HepG2 (cell line): ENCODE data around the gene ZNF813. TPM values are rescaled to one million over a fixed set of nuclear protein-coding genes. Genes with fewer than 3 reads are reported as not detected.
A peak's percentile ranks its signal among the peaks of the same experiment; 100 is the strongest.

Experiments
- ATF1 ChIP-seq: IDR thresholded peaks from 2 replicates; pipeline ENCODE4 v1.6.1; 2016; ENCODE audit warnings: mild to moderate bottlenecking, control low read depth
- EHMT2 ChIP-seq: fragments of 200-600 bp; sonication (generic); IDR thresholded peaks from 2 replicates; pipeline ENCODE4 v1.7.0; 2017; ENCODE audit warnings: antibody characterized with exemption, low read depth, low read length, borderline replicate concordance
- FOSL2 ChIP-seq: sonication (generic); formaldehyde crosslinking; IDR thresholded peaks from 2 replicates; pipeline ENCODE4 v1.4.0; 2020; ENCODE audit warnings: missing genetic modification reagents
- KDM5B ChIP-seq: sonication (generic); formaldehyde crosslinking; IDR thresholded peaks from 2 replicates; pipeline ENCODE4 v1.4.0; 2020; ENCODE audit warnings: missing genetic modification reagents, mild to moderate bottlenecking, borderline replicate concordance
- MTA1 ChIP-seq: sonication (generic); formaldehyde crosslinking; IDR thresholded peaks from 2 replicates; pipeline ENCODE4 v1.4.0; 2020; ENCODE audit warnings: missing genetic modification reagents, mild to moderate bottlenecking, borderline replicate concordance
- MZF1 ChIP-seq: sonication (generic); formaldehyde crosslinking; IDR thresholded peaks from 2 replicates; pipeline ENCODE4 v1.8.1; 2023; ENCODE audit warnings: mild to moderate bottlenecking, missing genetic modification reagents, borderline replicate concordance
- NAIF1 ChIP-seq: sonication (generic); formaldehyde crosslinking; IDR thresholded peaks from 2 replicates; pipeline ENCODE4 v1.5.0; 2020; ENCODE audit warnings: mild to moderate bottlenecking, missing genetic modification reagents, borderline replicate concordance
- PATZ1 ChIP-seq: sonication (generic); formaldehyde crosslinking; IDR thresholded peaks from 2 replicates; pipeline ENCODE4 v1.4.0; 2020; ENCODE audit warnings: missing genetic modification reagents
- SMAD3 ChIP-seq: sonication (generic); formaldehyde crosslinking; IDR thresholded peaks from 2 replicates; pipeline ENCODE4 v1.4.0; 2020; ENCODE audit warnings: missing genetic modification reagents
- SRSF1 ChIP-seq: fragments of 200-400 bp; formaldehyde crosslinking; optimal IDR thresholded peaks from 2 replicates; pipeline ENCODE3; 2017; ENCODE audit warnings: mild to moderate bottlenecking, low read depth, low read length, moderate library complexity
- YEATS2 ChIP-seq: sonication (generic); formaldehyde crosslinking; IDR thresholded peaks from 2 replicates; pipeline ENCODE4 v1.4.0; 2020; ENCODE audit warnings: missing genetic modification reagents, borderline replicate concordance
- ZNF138 ChIP-seq: sonication (generic); formaldehyde crosslinking; IDR thresholded peaks from 2 replicates; pipeline ENCODE4 v1.5.0; 2020; ENCODE audit warnings: mild to moderate bottlenecking, low read depth, missing genetic modification reagents
- ZNF253 ChIP-seq: sonication (generic); formaldehyde crosslinking; IDR thresholded peaks from 2 replicates; pipeline ENCODE4 v1.8.0; 2022; ENCODE audit warnings: mild to moderate bottlenecking, missing genetic modification reagents, borderline replicate concordance
- ZNF335 ChIP-seq: sonication (generic); formaldehyde crosslinking; IDR thresholded peaks from 2 replicates; pipeline ENCODE4 v1.4.0; 2020; ENCODE audit warnings: missing genetic modification reagents
- ZNF343 ChIP-seq: sonication (generic); formaldehyde crosslinking; IDR thresholded peaks from 2 replicates; pipeline ENCODE4 v1.4.0; 2020; ENCODE audit warnings: mild to moderate bottlenecking, missing genetic modification reagents
- ZNF441 ChIP-seq: sonication (generic); formaldehyde crosslinking; IDR thresholded peaks from 2 replicates; pipeline ENCODE4 v1.7.0; 2021; ENCODE audit warnings: missing genetic modification reagents, borderline replicate concordance
- ZNF549 ChIP-seq: sonication (generic); formaldehyde crosslinking; IDR thresholded peaks from 2 replicates; pipeline ENCODE4 v1.5.0; 2020; ENCODE audit warnings: missing genetic modification reagents
- ZNF619 ChIP-seq: sonication (generic); formaldehyde crosslinking; IDR thresholded peaks from 2 replicates; pipeline ENCODE4 v1.4.0; 2020; ENCODE audit warnings: mild to moderate bottlenecking, missing genetic modification reagents
- polyA plus RNA-seq, 8 experiments: library from polyadenylated mRNA; depleted of rRNA in 3 of 8; stranded (reverse) in 7 of 8; unstranded in 1 of 8; fragments of >200 nt; fragmentation: Illumina TruSeq in 4 of 8; extraction: Trizol in 4 of 8; gene quantifications; 2 replicates each; pipeline versions ENCODE4 v1.2.1 to v1.2.3, GENCODE V29; 2011 to 2016; ENCODE audit warnings: low read depth in 4 of 8, missing spikeins in 1 of 8, mixed read lengths in 1 of 8; ENCODE audit not compliant: insufficient read depth in 1 of 8
- total RNA-seq, 5 experiments: library from RNA; depleted of rRNA; stranded (reverse); fragments of >200 nt; fragmentation: Illumina TruSeq; extraction: Trizol; gene quantifications; 2 replicates each; pipeline ENCODE4 v1.2.3, GENCODE V29; 2016; ENCODE audit warnings: low read depth in 1 of 5
- TF ChIP-seq, protein P1 (sequence below): sonication (generic); formaldehyde crosslinking; conservative IDR thresholded peaks from 2 replicates; pipeline ENCODE4 v1.4.0; 2020; ENCODE audit warnings: missing genetic modification reagents
- TF ChIP-seq, protein P2 (sequence below): sonication (generic); formaldehyde crosslinking; IDR thresholded peaks from 2 replicates; pipeline ENCODE4 v1.8.0; 2022; ENCODE audit warnings: missing genetic modification reagents, mild to moderate bottlenecking, moderate library complexity, borderline replicate concordance
- TF ChIP-seq, protein P3 (sequence below): sonication (generic); formaldehyde crosslinking; IDR thresholded peaks from 2 replicates; pipeline ENCODE4 v1.8.0; 2022; ENCODE audit warnings: mild to moderate bottlenecking, missing genetic modification reagents, moderate library complexity

ZNF813 gene
- total and polyA plus RNA-seq, 2 of the 13 experiments (the other 11 are each of a cell fraction or from before 2014, with no cell fraction given), result 2.1 to 8.9 TPM

DNA sequence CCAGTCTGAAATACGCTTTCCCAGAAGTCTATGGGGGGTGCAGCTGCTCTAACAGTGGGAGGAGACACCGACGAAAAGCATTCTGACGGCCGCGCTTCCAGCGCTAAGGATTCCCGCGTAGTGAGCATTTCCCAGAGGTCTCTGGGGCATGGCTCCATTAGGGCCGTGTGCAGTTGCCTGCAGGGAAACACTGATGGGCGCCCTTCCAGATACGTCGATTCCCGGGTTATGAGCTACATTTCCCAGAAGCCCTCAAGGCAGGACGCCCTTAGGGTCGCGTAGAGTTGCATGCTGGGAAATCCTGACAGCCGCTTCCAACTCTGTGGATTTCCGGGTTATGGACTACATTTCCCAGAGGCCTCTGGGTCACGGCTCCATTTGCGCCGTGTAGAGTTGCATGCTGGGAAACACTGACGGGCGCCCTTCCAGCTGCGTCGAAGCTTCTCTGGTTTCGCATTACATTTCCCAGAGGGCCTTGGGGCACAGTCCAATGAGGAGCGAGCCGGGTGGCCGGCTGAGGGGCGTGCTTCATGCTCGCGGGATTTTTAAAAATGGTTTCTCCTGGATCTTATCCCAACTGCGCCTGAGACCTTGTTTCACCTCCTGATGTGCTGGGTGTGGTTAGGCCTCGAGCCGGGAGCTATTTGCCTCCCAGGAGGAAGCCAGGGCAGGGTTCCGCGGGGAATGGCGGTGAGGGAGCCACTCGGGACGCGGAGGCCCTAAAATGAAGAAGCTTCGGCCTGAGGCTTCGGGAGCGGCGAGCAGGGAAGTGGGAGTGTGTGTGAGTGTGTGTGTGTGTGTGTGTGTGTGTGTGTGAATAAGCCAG lies 53.2 kb downstream of the ZNF813 start (continued):
- TF ChIP-seq, protein P1, sequence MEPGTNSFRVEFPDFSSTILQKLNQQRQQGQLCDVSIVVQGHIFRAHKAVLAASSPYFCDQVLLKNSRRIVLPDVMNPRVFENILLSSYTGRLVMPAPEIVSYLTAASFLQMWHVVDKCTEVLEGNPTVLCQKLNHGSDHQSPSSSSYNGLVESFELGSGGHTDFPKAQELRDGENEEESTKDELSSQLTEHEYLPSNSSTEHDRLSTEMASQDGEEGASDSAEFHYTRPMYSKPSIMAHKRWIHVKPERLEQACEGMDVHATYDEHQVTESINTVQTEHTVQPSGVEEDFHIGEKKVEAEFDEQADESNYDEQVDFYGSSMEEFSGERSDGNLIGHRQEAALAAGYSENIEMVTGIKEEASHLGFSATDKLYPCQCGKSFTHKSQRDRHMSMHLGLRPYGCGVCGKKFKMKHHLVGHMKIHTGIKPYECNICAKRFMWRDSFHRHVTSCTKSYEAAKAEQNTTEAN (CRISPR knock-in tag), result no peak
- TF ChIP-seq MTA1 (0 out of 2 replicates have a peak, but pooled peaks have one; percentile 39), ZNF138 (CRISPR knock-in tag) (no peak), SRSF1 (peak; percentile 13), PATZ1 (CRISPR knock-in tag) (no peak), MZF1 (no peak), YEATS2 (CRISPR knock-in tag) (no peak; the same call in 1 of the 2 replicates), ATF1 (CRISPR knock-in tag) (peak; percentile 87), ZNF441 (CRISPR knock-in tag) (no peak), NAIF1 (CRISPR knock-in tag) (no peak; the same call in 1 of the 2 replicates), KDM5B (no peak), SMAD3 (CRISPR knock-in tag) (no peak), ZNF549 (CRISPR knock-in tag) (no peak), ZNF343 (CRISPR knock-in tag) (no peak), ZNF253 (no peak), ZNF619 (no peak), EHMT2 (no peak), FOSL2 (CRISPR knock-in tag) (peak; percentile 22; the same call in 1 of the 2 replicates), ZNF335 (CRISPR knock-in tag) (0 out of 2 replicates have a peak, but pooled peaks have one; percentile 21)
- TF ChIP-seq, protein P2, sequence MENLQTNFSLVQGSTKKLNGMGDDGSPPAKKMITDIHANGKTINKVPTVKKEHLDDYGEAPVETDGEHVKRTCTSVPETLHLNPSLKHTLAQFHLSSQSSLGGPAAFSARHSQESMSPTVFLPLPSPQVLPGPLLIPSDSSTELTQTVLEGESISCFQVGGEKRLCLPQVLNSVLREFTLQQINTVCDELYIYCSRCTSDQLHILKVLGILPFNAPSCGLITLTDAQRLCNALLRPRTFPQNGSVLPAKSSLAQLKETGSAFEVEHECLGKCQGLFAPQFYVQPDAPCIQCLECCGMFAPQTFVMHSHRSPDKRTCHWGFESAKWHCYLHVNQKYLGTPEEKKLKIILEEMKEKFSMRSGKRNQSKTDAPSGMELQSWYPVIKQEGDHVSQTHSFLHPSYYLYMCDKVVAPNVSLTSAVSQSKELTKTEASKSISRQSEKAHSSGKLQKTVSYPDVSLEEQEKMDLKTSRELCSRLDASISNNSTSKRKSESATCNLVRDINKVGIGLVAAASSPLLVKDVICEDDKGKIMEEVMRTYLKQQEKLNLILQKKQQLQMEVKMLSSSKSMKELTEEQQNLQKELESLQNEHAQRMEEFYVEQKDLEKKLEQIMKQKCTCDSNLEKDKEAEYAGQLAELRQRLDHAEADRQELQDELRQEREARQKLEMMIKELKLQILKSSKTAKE (CRISPR knock-in tag), result no peak
- TF ChIP-seq, protein P3, sequence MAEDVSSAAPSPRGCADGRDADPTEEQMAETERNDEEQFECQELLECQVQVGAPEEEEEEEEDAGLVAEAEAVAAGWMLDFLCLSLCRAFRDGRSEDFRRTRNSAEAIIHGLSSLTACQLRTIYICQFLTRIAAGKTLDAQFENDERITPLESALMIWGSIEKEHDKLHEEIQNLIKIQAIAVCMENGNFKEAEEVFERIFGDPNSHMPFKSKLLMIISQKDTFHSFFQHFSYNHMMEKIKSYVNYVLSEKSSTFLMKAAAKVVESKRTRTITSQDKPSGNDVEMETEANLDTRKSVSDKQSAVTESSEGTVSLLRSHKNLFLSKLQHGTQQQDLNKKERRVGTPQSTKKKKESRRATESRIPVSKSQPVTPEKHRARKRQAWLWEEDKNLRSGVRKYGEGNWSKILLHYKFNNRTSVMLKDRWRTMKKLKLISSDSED (CRISPR knock-in tag), result no peak
